Measurements from ENCODE around the gene ATAD2B.
A peak's percentile ranks its signal among the peaks of the same experiment; 100 is the strongest.

- peak in 1 of 2 donors; percentile 75 for TF ChIP-seq EP300 (IDR thresholded peaks at IDR 0.05)
- TF ChIP-seq CTCF (IDR thresholded peaks at IDR 0.05): no peak
These were observed 1.1 kb downstream of the ATAD2B start for GRCh38 chr2:23925702-23926289.
